Activated CD4-positive, CD25-positive, alpha-beta regulatory T cell treated with anti-CD3 and anti-CD28 coated beads, Interleukin-2, amount 50 U/mL, for 72 hours (primary cell): ENCODE results near the gene UBL7.

Source experiments
- DNase-seq: peaks from one replicate; pipeline ENCODE4 v3.0.0; 2021

The UBL7 gene

DNA sequence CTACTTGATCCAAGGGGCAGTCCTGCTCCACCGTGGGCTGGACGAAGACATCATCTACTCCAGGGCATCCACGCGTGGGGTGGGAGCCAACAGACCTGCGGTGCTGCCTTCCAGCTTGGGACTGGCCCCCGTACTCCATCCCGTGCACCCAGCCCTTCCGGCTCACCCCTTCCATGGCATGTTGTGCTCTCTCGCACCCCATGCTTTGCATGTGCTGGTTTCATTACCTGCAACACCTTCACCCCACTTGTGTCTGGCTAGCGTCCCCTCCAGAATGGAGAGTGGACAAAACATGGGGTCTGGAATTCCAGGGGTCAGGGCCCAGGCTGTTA is 57.4 kb downstream of the UBL7 start:
- no peak for DNase-seq

DNA sequence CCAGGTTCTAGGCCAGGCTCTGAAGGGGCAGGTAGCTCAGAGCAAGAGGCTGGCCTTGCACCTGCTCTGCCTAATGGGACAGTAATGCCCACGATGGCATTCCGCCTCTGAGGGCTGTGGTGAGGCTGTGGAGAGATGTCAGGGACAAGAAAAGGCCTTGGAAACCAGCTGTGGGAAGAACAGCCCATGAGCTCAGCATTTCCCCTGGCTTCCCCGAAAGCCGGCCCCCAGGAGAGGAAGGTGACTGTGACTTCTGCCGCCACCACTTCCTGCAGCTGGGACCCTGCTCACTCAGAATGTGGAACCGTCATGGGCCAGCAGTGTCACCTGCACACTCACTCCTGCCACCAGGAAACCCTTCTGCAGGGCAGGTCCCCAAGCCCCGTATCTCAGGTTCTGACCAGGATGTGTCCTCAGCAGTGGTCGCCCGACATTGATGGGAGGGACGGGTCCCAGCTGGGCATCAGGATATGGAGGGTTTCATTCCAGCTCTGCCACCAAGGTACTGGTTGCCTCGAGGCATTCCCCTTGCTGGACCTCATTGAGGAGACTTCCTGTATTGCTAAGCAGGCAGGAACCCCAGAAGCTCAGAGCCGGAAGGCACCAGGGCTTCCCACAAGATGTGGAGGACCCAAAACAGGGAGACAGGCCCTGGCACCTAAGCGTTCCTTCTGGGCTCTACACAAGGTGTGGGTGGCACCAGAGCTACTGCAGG is 57.9 kb downstream of the UBL7 start:
- DNase-seq: peak; percentile 69

DNA sequence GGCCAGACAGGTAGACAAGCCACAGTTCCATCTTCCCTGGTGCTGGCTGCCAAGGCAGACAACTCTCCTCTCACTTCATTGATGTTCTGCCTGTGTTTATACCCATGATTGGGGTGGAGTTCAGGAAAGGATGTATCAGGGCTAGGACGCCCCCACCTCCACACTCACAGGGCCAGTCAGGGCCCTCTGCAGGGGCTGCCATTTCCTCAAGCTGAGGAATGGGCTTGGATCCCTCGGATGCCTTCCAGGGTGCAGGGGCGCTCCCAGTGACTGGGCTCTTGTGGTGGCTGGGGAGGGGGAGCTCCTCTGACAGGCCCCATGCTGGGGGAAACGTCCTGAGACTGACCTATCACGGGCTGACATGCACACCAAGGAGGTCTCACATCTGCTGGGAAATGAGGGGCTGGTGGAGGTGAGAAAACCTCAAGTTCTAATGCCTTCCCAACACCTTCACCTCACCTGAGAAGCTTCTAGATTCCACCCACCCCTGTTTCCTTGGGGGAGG is 58.6 kb downstream of the UBL7 start:
- DNase-seq: no peak

DNA sequence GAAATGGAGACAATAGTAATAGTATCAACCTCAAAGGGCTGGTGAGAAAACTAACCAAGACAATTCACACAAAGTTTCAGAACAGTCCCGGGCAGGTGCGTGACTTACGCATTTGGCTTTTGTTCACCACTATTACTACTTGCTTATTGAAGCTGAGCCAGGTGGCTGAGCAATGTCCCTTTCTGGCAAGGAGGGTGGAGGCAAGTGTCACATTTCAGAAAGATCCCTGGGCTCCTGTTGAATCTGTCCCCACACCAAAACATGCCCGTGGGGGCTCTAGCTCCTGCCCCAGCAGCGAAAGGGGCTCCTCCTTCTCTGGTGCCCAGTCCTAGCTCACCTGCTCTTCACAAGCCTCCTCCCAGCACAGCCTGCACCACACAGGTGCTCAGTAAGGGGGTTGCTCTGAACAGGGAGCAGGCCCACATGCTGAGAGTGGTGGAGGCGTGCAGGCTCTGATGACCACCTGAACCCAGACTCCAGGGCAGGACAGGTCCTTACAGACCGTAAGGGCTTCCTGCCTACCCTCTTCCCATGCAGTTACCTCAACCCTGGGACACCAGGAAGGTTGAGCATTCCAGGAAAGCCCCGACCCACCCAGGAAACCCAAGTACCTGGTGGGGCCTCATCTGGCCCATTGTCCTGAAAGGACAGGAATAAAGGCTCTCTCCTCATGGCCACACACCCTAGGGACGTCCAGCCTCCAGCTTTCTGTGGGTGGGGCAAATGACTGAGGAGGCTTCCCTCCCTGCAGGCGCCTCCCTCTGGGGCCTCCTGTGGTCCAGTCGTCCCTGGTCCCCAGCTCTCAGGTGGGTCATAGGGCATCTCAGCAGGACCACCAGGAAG is 59.8 kb downstream of the UBL7 start:
- no peak for DNase-seq

GRCh38 chr15:74400313-74400860 is 60.6 kb downstream of the UBL7 start:
- no peak for DNase-seq

DNA sequence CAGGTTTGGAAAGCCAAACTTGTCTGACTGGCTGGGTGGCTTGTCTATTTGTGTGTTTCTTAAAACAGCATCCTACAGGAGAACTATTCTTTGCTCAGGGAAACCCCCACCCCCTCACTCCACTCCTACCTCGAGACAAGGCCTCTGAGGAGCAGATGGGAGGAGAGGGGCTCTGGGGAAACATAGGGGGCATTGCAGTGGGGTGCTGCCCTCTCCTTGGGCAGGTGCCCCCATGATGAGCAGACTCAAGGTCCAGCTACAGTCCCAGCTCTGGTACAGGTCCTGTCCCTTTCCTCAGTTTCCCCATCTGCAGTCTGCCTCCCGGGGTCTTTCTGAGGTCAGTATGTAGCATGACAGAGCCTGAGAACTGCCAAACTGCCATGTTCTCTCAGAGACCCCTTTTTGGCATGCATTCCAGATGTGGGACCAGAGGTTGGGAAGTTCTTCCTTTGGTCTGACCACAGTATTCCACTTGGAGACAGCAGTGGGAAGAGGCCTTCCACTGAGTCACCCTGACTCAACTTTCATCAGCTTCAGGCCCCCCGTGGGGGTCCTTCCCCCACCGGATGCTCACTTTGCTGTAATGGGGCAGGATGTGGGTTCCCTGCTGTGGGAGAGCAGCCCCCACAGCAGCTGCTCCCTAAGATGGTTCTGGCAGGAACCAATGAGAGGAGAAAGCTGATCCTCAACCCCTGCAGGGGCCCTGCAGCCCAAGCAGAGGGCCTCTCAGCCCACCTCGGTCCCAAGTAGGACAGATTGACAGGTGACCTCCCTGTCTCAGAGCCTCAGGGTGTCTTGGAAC is 61.2 kb downstream of the UBL7 start:
- no peak for DNase-seq

- DNase-seq: no peak
Observed at GRCh38 chr15:74399100-74399499, 61.9 kb downstream of the UBL7 start.

DNA sequence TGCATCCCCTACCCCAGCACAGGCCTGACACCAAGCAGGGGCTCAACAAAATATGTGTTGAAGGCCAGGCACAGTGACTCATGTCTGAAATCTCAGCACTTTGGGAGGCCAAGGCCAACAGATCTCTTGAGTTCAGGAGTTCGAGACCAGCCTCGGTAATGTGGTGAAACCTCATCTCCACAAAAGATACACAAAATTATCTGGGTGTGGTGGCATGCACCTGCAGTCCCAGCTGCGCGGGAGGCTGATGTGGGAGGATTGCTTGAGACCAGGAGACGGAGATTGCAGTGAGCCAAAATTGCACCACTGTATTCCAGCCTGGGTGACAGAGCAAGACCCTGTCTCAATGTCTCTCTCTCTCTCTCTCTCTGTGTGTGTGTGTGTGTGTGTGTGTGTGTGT is 62.8 kb downstream of the UBL7 start:
- DNase-seq: no peak

DNA sequence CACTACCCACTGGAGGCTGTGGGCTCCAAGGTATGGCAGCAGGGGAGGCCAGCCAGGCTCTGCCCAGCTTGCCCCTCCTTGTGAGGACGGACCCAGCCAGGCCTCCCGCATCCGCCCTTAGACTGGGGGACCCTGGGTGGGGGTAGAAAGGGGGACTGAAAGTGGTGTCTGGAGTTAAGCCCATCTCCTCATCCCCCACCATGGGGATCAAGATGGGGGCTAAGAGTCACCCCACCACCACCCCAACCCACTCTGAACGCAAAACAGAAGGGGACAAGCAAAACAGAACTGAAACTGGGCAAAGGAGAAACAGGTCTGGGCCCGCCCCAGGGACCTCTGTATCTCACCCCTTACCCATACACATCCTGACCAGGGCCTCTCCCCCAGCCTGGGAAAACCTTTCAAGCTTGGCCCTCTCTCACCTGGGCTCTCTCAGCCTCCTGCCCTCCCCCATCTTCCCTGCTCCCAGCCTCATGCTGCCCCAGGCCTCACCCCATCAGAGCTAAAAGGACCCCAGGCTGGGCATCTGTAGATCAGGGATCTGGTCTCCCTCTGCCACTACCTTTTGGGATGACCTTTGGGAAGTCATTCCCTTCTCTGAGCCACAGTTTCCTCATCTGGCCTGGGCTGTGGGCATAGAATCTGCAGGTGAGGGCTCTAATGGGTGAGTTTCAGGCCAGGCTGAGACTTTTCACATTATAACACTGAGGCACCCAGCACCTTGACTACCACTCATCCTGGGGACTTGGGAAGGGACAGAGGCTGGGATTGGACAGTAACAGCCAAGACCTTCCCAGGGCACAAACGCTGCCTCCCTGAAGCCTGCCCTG is 63.5 kb downstream of the UBL7 start:
- no peak for DNase-seq

GRCh38 chr15:74396445-74397238 is 64.3 kb downstream of the UBL7 start:
- no peak for DNase-seq

DNA sequence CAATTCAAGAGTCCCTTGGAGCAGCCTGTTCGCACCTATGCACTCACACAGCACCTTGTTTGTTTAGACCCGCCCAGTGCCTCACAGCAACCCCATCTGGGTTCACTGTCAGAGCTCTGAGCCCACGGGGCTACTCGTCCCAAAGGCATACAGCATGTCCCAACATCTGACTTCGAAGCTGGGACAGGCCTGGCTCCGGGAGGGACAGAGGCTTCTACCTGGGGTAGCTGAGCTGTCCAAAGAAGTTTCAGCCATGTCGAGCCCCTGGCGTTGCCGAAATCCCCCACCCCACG is 64.9 kb downstream of the UBL7 start:
- no peak for DNase-seq
